Inflammatory macrophage treated with lipopolysaccharide for 4 hours (primary cell): Measurements from ENCODE around the gene GFI1.
"Not testable (repeated sequence)": the region's sequence is repeated elsewhere in the genome, so short reads cannot be mapped to it uniquely, and the experiment has no call there.

Source experiments
- DNase-seq: peaks from one replicate; pipeline ENCODE4 v3.0.0-alpha.2; 2020

GFI1 gene

GRCh38 chr1:92486251-92487077 lies at the start of gene GFI1:
TSS of gene GFI1 (minus strand) at chr1:92486925. CDS start at chr1:92483487, 3,438 bp downstream.
- peak; percentile 58 for DNase-seq

GRCh38 chr1:92532371-92532770 lies 45.6 kb upstream of the GFI1 start:
- not testable (repeated sequence) for DNase-seq

GRCh38 chr1:92531939-92532338 lies 45.2 kb upstream of the GFI1 start:
- DNase-seq: not testable (repeated sequence)

GRCh38 chr1:92527670-92528069 lies 40.9 kb upstream of the GFI1 start:
- DNase-seq: no peak

GRCh38 chr1:92524944-92525590 lies 38.3 kb upstream of the GFI1 start:
- not testable (repeated sequence) for DNase-seq

GRCh38 chr1:92519043-92519442 lies 32.3 kb upstream of the GFI1 start:
- no peak for DNase-seq

- no peak for DNase-seq
Measured at GRCh38 chr1:92516574-92516973, 29.8 kb upstream of the GFI1 start.

GRCh38 chr1:92515796-92516201 lies 29.1 kb upstream of the GFI1 start:
- peak; percentile 26 for DNase-seq

- no peak for DNase-seq
Measured at GRCh38 chr1:92511541-92511940, 24.8 kb upstream of the GFI1 start.

GRCh38 chr1:92509619-92510018 lies 22.9 kb upstream of the GFI1 start:
- DNase-seq: no peak

- DNase-seq: peak; percentile 46
Measured at GRCh38 chr1:92505015-92505692, 18.4 kb upstream of the GFI1 start.

GRCh38 chr1:92504291-92505014 lies 17.7 kb upstream of the GFI1 start:
- DNase-seq: peak; percentile 40

GRCh38 chr1:92503926-92504285 lies 17.2 kb upstream of the GFI1 start:
- DNase-seq: no peak

GRCh38 chr1:92503043-92503925 lies 16.6 kb upstream of the GFI1 start:
- peak; percentile 11 for DNase-seq

GRCh38 chr1:92502247-92502646 lies 15.5 kb upstream of the GFI1 start:
- peak; percentile 82 for DNase-seq

- DNase-seq: no peak
Measured at GRCh38 chr1:92500552-92500951, 13.8 kb upstream of the GFI1 start.

GRCh38 chr1:92495392-92496063 lies 8.8 kb upstream of the GFI1 start:
- no peak for DNase-seq

GRCh38 chr1:92494485-92495141 lies 7.9 kb upstream of the GFI1 start:
- no peak for DNase-seq

- DNase-seq: no peak
Measured at GRCh38 chr1:92493139-92493538, 6.4 kb upstream of the GFI1 start.

- DNase-seq: no peak
Measured at GRCh38 chr1:92488832-92489231, 2.1 kb upstream of the GFI1 start.

GRCh38 chr1:92488416-92488815 lies 1.7 kb upstream of the GFI1 start:
- DNase-seq: no peak
